Upper lobe of right lung (tissue), 1 donor: Measurements from ENCODE around the gene RPL27A. TPM values are rescaled to one million over a fixed set of nuclear protein-coding genes. Genes with fewer than 3 reads are reported as not detected.
"Not testable (repeated sequence)": the region's sequence is repeated elsewhere in the genome, so short reads cannot be mapped to it uniquely, and the experiment has no call there.

Experiments
- ATAC-seq: fragments of 200-7000 bp; cut with Tn5 transposase; one replicate; pipeline ENCODE4 v1.9.1; 2020; ENCODE audit warnings: mild to moderate bottlenecking, moderate library complexity
- DNase-seq: peaks from one replicate; pipeline ENCODE4 v3.0.0-alpha.2; 2020
- H3K27ac ChIP-seq: fragments of 200-600 bp; one replicate; pipeline ENCODE4 v1.8.0; 2022
- H3K27me3 ChIP-seq: fragments of 200-600 bp; one replicate; pipeline ENCODE4 v1.8.0; 2022; ENCODE audit warnings: mild to moderate bottlenecking
- H3K36me3 ChIP-seq: fragments of 200-600 bp; one replicate; pipeline ENCODE4 v1.8.0; 2022
- H3K4me1 ChIP-seq: fragments of 200-600 bp; one replicate; pipeline ENCODE4 v1.8.0; 2022
- H3K4me3 ChIP-seq: fragments of 200-600 bp; one replicate; pipeline ENCODE4 v1.8.0; 2022; ENCODE audit warnings: mild to moderate bottlenecking
- H3K9me3 ChIP-seq: fragments of 200-600 bp; one replicate; pipeline ENCODE4 v1.8.0; 2022
- intact Hi-C: fragments of 100-400 bp; cut with DNase I; formaldehyde crosslinking; loops from one replicate; pipeline ENCODE4 v1.11.0; 2022
- total RNA-seq: library from RNA; stranded (reverse); fragmentation: NEBNext Ultra II Directional; extraction: Animal tissue kit (Norgen Biotek cat#: 25700); gene quantifications from one replicate; pipeline ENCODE4 v1.2.1, GENCODE V29; 2021
- TF ChIP-seq, protein P1 (sequence below): fragments of 200-600 bp; IDR thresholded peaks from one replicate; pipeline ENCODE4 v1.8.0; 2022; ENCODE audit warnings: antibody characterized with exemption
- donor health status: DM: no; HTN: yes; CAD: no; lungs with severe emphysema.

Gene RPL27A
- total RNA-seq, 1 donor from 2014 or later: 835 TPM

DNA sequence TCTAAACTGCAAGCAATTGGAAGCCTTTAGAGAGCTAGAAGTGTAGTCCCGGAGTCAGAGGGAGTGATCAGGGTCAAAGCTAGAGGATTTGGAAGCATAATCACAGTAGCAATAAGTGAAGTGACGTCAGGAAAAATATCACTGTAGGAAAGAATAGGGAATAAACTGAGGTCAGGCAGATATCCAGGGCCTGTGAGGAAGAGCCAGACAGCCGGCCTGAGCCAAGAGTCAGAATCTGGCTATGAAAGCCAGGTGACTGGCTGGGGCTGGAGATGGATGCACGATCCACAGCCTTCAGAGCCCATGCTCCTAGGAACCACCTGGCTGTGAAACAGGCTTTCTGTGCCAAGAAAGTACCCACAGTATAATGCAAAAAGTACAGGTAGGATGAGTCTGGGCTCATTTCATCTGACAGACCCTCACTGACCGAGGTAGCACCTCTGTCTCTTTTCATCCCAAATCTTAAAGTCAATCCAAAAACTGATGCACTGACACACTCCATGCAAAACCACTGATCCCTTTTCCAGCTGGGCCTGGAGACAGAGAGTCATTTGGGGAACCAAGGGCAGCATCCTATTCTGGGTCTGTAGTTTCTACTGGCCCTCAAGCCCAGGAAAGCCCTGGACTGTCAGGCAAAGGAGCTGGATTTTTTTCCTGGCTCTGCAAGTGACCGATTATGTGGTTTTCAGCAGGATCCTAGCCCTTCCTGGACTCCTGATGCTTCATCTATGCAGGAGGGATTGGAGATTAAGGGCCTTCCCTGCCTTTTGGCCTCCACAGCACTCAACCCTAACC lies 21.4 kb upstream of the RPL27A start:
- Histone ChIP-seq H3K4me1 (no peaks in the 10 kb centered on the region), H3K27me3 (no peaks in the 10 kb centered on the region), H3K9me3 (no peaks in the 10 kb centered on the region), H3K27ac (no peak overlapping the region), H3K36me3 (no peaks in the 10 kb centered on the region), H3K4me3 (no peak overlapping the region)
- intact Hi-C loops: no loop called here
- DNase-seq (no peak), ATAC-seq (no peak)
- TF ChIP-seq, protein P1, sequence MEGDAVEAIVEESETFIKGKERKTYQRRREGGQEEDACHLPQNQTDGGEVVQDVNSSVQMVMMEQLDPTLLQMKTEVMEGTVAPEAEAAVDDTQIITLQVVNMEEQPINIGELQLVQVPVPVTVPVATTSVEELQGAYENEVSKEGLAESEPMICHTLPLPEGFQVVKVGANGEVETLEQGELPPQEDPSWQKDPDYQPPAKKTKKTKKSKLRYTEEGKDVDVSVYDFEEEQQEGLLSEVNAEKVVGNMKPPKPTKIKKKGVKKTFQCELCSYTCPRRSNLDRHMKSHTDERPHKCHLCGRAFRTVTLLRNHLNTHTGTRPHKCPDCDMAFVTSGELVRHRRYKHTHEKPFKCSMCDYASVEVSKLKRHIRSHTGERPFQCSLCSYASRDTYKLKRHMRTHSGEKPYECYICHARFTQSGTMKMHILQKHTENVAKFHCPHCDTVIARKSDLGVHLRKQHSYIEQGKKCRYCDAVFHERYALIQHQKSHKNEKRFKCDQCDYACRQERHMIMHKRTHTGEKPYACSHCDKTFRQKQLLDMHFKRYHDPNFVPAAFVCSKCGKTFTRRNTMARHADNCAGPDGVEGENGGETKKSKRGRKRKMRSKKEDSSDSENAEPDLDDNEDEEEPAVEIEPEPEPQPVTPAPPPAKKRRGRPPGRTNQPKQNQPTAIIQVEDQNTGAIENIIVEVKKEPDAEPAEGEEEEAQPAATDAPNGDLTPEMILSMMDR: no peak

DNA sequence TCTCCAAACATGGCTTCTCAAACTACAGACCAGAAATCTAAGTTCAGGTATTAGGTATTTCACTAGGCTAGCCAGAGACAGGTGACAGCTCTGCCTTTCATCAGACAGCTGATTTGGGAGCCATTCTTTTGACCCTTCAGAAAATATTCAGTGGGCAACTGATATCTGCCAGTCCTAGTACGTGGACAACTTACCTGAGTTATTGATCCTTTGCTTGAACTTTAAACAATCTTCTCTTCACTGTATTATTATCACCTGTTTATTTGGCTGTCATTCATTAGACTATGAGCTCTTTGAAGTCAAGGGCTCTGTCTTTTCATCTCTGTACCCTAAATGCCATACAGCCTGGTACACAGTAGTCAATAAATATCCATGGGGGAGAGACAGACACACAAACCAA lies 17.4 kb upstream of the RPL27A start:
- DNase-seq: no peak

DNA sequence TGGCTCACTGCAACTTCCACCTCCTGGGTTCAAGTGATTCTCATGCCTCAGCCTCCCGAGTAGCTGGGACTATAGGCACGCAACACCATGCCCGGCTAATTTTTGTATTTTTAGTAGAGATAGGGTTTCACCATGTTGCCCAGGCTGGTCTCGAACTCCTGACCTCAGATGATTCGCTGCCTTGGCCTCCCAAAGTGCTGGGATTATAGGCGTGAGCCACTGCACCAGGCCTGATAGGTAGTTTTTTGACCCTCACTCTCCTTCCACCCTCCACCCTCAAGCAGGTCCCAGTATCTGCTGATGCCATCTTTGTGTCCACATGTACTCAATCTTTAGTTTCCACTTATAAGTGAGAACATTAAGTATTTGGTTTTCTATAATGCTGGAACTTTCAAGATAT lies 12.5 kb upstream of the RPL27A start:
- H3K27ac ChIP-seq, DNase-seq, H3K4me1 ChIP-seq, intact Hi-C loops, H3K4me3 ChIP-seq, H3K9me3 ChIP-seq, H3K27me3 ChIP-seq, ATAC-seq: not testable (repeated sequence)
- H3K36me3 ChIP-seq: peaks cover 31% of the 10 kb centered on the region

More for the DNA sequence above, 17.4 kb upstream of the RPL27A start:
- Histone ChIP-seq H3K4me1 (no peaks in the 10 kb centered on the region), H3K27ac (no peak overlapping the region), H3K4me3 (no peak overlapping the region), H3K9me3 (no peaks in the 10 kb centered on the region), H3K36me3 (peaks cover 6% of the 10 kb centered on the region), H3K27me3 (no peaks in the 10 kb centered on the region)
- intact Hi-C loops: no loop called here
- TF ChIP-seq, protein P1: no peak
- ATAC-seq: no peak

DNA sequence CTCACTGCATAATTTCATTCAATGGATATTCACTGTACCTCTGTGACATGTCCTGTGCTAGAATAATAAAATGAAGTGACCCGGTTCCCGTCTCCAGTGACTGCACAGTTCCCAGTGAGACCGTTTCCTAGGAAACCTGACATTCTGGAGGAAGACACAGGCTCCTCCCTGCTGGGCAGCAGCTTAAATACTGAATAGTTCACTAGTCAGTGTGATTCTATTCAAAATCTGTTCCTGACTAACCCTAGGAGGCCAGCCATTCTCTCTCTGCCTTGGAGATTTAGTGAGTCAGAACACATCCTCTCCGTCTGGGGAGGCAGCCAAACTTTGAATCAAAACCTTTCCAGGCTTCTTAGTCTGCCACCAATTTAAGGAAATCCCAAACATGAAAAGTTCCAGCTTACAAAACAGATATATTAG lies 11.4 kb upstream of the RPL27A start:
- Histone ChIP-seq H3K9me3 (no peaks in the 10 kb centered on the region), H3K4me3 (no peak overlapping the region), H3K27me3 (no peaks in the 10 kb centered on the region), H3K27ac (peak overlapping the region; percentile 26), H3K4me1 (peaks cover 8% of the 10 kb centered on the region), H3K36me3 (peaks cover 31% of the 10 kb centered on the region)
- ATAC-seq: peak; percentile 56
- no peak for DNase-seq
- intact Hi-C loops: no loop called here
- TF ChIP-seq, protein P1: no peak

DNA sequence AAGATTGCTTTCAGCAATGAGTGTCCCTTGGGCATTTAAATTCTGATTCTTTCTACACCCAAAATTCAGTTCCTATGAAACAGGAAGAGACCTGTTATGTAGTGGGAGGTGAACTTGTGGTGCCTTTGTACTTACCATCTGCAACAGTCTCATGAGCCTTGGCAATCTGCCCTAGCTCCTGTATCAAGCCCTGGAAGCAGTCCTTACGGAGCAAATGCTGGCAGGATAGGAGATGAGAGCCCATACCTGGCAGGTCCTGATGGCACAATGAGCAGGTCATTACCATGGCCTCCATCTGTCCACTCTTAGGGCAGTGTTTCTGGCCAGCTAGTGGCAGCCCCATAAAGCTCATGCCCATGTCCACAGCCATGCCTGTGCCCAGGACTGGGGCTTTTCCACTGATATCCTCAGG lies 10.9 kb upstream of the RPL27A start:
- H3K9me3 ChIP-seq: no peaks in the 10 kb centered on the region
- TF ChIP-seq, protein P1: no peak
- no peaks in the 10 kb centered on the region for H3K27me3 ChIP-seq
- ATAC-seq (peak; percentile 19), DNase-seq (no peak)
- H3K4me3 ChIP-seq: no peak overlapping the region
- peaks cover 31% of the 10 kb centered on the region for H3K36me3 ChIP-seq
- H3K27ac ChIP-seq: peak overlapping the region; percentile 26
- peaks cover 8% of the 10 kb centered on the region for H3K4me1 ChIP-seq
- intact Hi-C loops: no loop called here

DNA sequence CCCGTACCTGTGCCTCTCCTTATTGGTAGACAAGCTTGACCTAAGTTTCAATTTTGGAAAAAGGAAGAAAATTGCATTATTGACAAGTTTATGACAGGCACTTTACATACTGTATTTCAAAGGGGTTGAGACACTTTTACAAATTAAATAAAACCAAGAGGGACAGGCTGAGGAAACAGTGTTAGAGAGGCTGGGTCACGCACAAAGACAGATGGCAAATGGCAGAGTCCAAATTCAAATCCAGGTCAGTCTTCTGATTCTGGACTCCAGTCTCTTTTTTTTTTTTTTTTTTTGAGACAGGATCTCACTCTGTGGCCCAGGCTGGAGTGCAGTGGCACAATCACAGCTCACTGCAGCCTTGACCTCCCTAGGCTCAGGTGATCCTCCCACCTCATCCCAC lies 10.2 kb upstream of the RPL27A start:
- no peaks in the 10 kb centered on the region for H3K27me3 ChIP-seq
- intact Hi-C loops: no loop called here
- H3K9me3 ChIP-seq: no peaks in the 10 kb centered on the region
- peaks cover 34% of the 10 kb centered on the region for H3K36me3 ChIP-seq
- DNase-seq: no peak
- peaks cover 8% of the 10 kb centered on the region for H3K4me1 ChIP-seq
- peak overlapping the region; percentile 26 for H3K27ac ChIP-seq
- TF ChIP-seq, protein P1: no peak
- no peak overlapping the region for H3K4me3 ChIP-seq
- ATAC-seq: no peak
